ENCODE results near the gene CNMD. TPM values are rescaled to one million over a fixed set of nuclear protein-coding genes. Genes with fewer than 3 reads are reported as not detected.
"Not testable (repeated sequence)": the region's sequence is repeated elsewhere in the genome, so short reads cannot be mapped to it uniquely, and the experiment has no call there.

CNMD gene
- total RNA-seq, 1 experiment from 2014 or later, result not detected

- Histone ChIP-seq H3K36me3 (no peaks in the 10 kb centered on the region), H3K9me3 (replicated peaks) (no peaks in the 10 kb centered on the region), H3K4me1 (replicated peaks) (no peaks in the 10 kb centered on the region), H3K27me3 (replicated peaks) (no peaks in the 10 kb centered on the region), H3K27ac (no peak overlapping the region), H3K4me3 (no peak overlapping the region)
- no peak for DNase-seq (ENCODE audit: low read depth in 1 of 2, low spot score in 2 of 2)
Observed at GRCh38 chr13:52736891-52737290, 2.7 kb downstream of the CNMD start.

- Histone ChIP-seq H3K27me3 (replicated peaks) (no peaks in the 10 kb centered on the region), H3K4me1 (replicated peaks) (no peaks in the 10 kb centered on the region), H3K27ac (no peak overlapping the region), H3K4me3 (no peak overlapping the region), H3K9me3 (replicated peaks) (no peaks in the 10 kb centered on the region), H3K36me3 (no peaks in the 10 kb centered on the region)
- no peak for DNase-seq (ENCODE audit: low read depth in 1 of 2, low spot score in 2 of 2)
Observed at GRCh38 chr13:52734075-52734623, 5.5 kb downstream of the CNMD start.

DNA sequence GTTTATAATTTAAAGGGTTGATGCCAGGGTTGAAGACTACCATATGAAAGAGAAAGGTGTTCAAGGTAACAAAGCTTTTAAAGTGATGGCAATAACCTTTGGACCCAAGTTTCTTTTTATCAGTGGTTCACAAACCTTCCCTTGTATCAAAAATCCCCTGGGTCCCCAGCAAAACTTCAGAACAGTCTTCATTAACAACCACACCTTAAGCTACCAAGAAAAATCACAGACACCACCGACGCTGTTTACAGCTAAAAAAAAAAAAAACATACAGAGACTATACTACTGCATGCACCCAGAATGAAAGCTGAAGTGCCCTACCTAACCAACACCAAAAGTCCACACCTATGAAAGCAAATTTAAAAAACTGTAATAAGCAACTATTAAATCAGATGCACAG, 13.4 kb downstream of the CNMD start:
- DNase-seq (ENCODE audit: low read depth in 1 of 2, low spot score in 2 of 2), result no peak
- no peaks in the 10 kb centered on the region for H3K27me3 ChIP-seq (replicated peaks)
- no peak overlapping the region for H3K4me3 ChIP-seq
- no peaks in the 10 kb centered on the region for H3K36me3 ChIP-seq
- no peaks in the 10 kb centered on the region for H3K9me3 ChIP-seq (replicated peaks)
- no peaks in the 10 kb centered on the region for H3K4me1 ChIP-seq (replicated peaks)
- no peak overlapping the region for H3K27ac ChIP-seq

- Histone ChIP-seq H3K27me3 (replicated peaks) (no peaks in the 10 kb centered on the region), H3K36me3 (no peaks in the 10 kb centered on the region), H3K4me1 (replicated peaks) (no peaks in the 10 kb centered on the region), H3K27ac (no peak overlapping the region), H3K9me3 (replicated peaks) (no peaks in the 10 kb centered on the region), H3K4me3 (no peak overlapping the region)
- DNase-seq (ENCODE audit: low read depth in 1 of 2, low spot score in 2 of 2), result no peak
Observed at GRCh38 chr13:52725302-52725701, 14.3 kb downstream of the CNMD start.

GRCh38 chr13:52723181-52723580, 16.4 kb downstream of the CNMD start:
- Histone ChIP-seq H3K4me1 (replicated peaks) (no peaks in the 10 kb centered on the region), H3K27ac (no peak overlapping the region), H3K9me3 (replicated peaks) (no peaks in the 10 kb centered on the region), H3K36me3 (no peaks in the 10 kb centered on the region), H3K4me3 (no peak overlapping the region), H3K27me3 (replicated peaks) (no peaks in the 10 kb centered on the region)
- no peak for DNase-seq (ENCODE audit: low read depth in 1 of 2, low spot score in 2 of 2)

- DNase-seq (ENCODE audit: low read depth in 1 of 2, low spot score in 2 of 2); H3K9me3 ChIP-seq (replicated peaks); H3K27me3 ChIP-seq (replicated peaks); H3K27ac ChIP-seq; H3K4me3 ChIP-seq; H3K36me3 ChIP-seq; H3K4me1 ChIP-seq (replicated peaks): not testable (repeated sequence)
Observed at GRCh38 chr13:52721356-52721755, 18.3 kb downstream of the CNMD start.

DNA sequence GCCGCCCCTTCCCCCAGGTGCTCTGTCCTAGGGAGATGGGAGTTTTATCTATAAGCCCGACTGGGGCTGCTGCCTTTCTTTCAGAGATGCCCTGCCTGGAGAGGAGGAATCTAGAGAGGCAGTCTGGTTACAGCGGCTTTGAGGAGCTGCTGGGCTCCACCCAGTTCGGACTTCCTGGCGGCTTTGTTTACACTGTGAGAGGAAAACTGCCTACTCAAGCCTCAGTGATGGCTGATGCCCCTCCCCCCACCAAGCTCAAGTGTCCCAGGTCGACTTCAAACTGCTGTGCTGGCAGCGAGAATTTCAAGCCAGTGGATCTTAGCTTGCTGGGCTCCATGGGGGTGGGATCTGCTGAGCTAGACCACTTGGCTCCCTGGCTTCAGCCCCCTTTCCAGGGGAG, 18.7 kb downstream of the CNMD start:
- H3K4me1 ChIP-seq (replicated peaks); H3K27ac ChIP-seq; H3K4me3 ChIP-seq; H3K27me3 ChIP-seq (replicated peaks); H3K36me3 ChIP-seq; DNase-seq (ENCODE audit: low read depth in 1 of 2, low spot score in 2 of 2); H3K9me3 ChIP-seq (replicated peaks): not testable (repeated sequence)

GRCh38 chr13:52713894-52714293, 25.7 kb downstream of the CNMD start:
- Histone ChIP-seq H3K27ac (no peak overlapping the region), H3K36me3 (no peaks in the 10 kb centered on the region), H3K9me3 (replicated peaks) (no peaks in the 10 kb centered on the region), H3K4me1 (replicated peaks) (no peaks in the 10 kb centered on the region), H3K4me3 (no peak overlapping the region), H3K27me3 (replicated peaks) (no peaks in the 10 kb centered on the region; the same call in none of the 2 replicates)
- DNase-seq (ENCODE audit: low read depth in 1 of 2, low spot score in 2 of 2), result no peak

- Histone ChIP-seq H3K27ac (no peak overlapping the region), H3K4me3 (no peak overlapping the region), H3K9me3 (replicated peaks) (no peaks in the 10 kb centered on the region), H3K4me1 (replicated peaks) (no peaks in the 10 kb centered on the region), H3K27me3 (replicated peaks) (no peaks in the 10 kb centered on the region; the same call in none of the 2 replicates), H3K36me3 (no peaks in the 10 kb centered on the region)
- DNase-seq (ENCODE audit: low read depth in 1 of 2, low spot score in 2 of 2), result no peak
Observed at GRCh38 chr13:52712385-52712784, 27.2 kb downstream of the CNMD start.

DNA sequence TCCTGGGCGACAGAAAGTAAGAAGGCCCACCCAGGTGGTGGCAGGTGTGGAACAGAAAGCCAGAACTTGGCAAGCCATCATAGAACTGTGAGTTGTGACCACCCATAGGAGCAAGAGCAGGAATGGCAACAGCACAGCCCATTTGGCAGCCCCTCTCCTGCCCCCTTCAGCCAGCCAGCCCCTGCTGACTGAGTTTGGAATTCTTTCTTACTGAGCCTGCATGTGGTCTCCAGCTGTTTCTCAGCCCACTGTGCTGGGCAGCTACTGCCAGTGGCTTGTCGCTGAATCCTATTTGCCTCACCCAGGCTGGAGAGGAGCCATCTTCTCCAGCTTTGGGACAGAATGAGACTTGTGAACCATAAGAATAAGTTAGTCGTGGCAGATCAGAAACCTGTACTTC, 28.3 kb downstream of the CNMD start:
- Histone ChIP-seq H3K36me3 (no peaks in the 10 kb centered on the region), H3K4me3 (no peak overlapping the region), H3K27ac (no peak overlapping the region), H3K9me3 (replicated peaks) (no peaks in the 10 kb centered on the region), H3K27me3 (replicated peaks) (no peaks in the 10 kb centered on the region; the same call in none of the 2 replicates), H3K4me1 (replicated peaks) (no peaks in the 10 kb centered on the region)
- DNase-seq (ENCODE audit: low read depth in 1 of 2, low spot score in 2 of 2), result no peak

DNA sequence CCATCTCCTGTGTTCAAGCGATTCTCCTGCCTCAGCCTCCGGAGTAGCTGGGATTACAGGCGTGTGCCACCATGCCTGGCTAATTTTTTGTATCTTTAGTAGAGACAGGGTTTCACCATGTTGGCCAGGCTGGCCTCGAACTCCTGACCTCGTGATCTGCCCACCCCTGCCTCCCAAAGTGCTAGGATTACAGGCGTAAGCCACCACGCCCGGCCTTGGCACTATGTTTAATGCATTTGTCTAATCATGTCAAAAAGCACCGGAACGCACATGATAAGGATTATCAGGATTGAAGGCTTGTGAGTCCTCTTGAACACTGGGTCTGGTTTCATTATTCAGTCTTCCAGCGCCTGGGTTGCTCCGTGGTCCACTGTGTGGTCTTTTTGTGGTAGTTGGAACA, 31.4 kb downstream of the CNMD start:
- H3K9me3 ChIP-seq (replicated peaks); H3K27me3 ChIP-seq (replicated peaks); H3K36me3 ChIP-seq; H3K4me3 ChIP-seq; DNase-seq (ENCODE audit: low read depth in 1 of 2, low spot score in 2 of 2); H3K27ac ChIP-seq; H3K4me1 ChIP-seq (replicated peaks): not testable (repeated sequence)

DNA sequence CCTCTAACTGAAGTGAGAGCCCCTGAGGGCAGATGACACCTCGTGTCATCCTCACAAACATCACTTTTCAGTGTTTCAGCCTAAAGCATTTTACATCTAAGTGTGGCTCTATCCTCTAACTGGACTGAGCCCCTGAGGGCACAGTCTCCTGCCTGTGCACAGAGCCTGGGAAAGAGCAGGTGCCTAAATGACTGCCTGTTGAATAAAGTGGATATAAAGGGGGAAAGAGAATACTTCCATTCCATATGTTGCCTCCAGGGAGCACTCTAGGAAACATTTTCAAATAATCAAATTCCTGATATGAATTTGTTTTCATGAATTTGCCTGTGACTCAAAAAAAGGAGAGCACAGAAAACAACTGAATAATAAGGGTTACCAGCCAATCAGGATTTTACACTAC, 32.2 kb downstream of the CNMD start:
- Histone ChIP-seq H3K4me3 (no peak overlapping the region), H3K27me3 (replicated peaks) (no peaks in the 10 kb centered on the region; the same call in 1 of the 2 replicates)
- no peak for DNase-seq (ENCODE audit: low read depth in 1 of 2, low spot score in 2 of 2)

DNA sequence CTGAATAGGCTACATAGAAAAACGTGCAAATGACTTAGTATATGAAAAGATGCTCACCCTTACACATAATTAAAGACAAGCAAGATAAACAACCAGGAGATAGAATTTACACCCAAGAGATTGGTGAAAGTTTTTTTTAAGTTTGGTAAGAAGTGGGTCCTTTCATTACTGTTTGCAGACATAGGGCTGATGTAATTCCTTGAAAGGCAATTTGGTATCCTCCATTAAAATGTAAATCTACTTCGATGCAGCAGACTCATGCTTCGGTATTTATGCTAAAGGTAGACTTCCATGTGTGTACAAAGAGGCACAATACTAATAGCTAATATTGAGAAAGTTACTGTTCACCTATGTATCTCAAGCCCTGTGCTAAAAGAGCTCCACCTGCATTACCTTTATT, 33.5 kb downstream of the CNMD start:
- no peaks in the 10 kb centered on the region; the same call in 1 of the 2 replicates for H3K27me3 ChIP-seq (replicated peaks)
- H3K4me3 ChIP-seq, result no peak overlapping the region
- H3K4me1 ChIP-seq (replicated peaks), result no peaks in the 10 kb centered on the region
- no peak overlapping the region for H3K27ac ChIP-seq
- H3K9me3 ChIP-seq (replicated peaks), result no peaks in the 10 kb centered on the region
- DNase-seq (ENCODE audit: low read depth in 1 of 2, low spot score in 2 of 2), result no peak
- H3K36me3 ChIP-seq, result no peaks in the 10 kb centered on the region

More for the DNA sequence above, 32.2 kb downstream of the CNMD start:
- Histone ChIP-seq H3K4me1 (replicated peaks) (no peaks in the 10 kb centered on the region), H3K36me3 (no peaks in the 10 kb centered on the region), H3K27ac (no peak overlapping the region), H3K9me3 (replicated peaks) (no peaks in the 10 kb centered on the region)

DNA sequence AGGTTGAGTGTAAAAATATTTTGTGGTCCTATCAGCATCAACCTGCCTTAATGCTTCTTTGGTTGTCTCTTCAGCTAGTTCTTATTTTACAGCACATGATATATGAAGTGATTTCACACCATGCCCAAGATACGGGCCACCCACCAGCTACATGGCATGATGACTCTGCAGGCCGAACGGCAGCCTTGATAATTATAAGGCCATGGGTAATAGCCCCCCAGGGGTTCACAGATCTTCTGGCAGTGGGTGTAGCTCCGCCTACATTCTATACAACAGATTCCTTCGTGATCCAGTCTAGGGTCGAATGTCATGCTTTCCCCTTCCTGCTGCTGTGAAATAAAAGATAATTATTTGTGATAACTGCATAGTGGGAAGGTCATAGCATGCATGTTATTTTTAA, 36.1 kb downstream of the CNMD start:
- Histone ChIP-seq H3K27ac (no peak overlapping the region), H3K36me3 (no peaks in the 10 kb centered on the region), H3K4me3 (no peak overlapping the region), H3K27me3 (replicated peaks) (no peaks in the 10 kb centered on the region), H3K4me1 (replicated peaks) (no peaks in the 10 kb centered on the region), H3K9me3 (replicated peaks) (no peaks in the 10 kb centered on the region)
- DNase-seq (ENCODE audit: low read depth in 1 of 2, low spot score in 2 of 2), result no peak

DNA sequence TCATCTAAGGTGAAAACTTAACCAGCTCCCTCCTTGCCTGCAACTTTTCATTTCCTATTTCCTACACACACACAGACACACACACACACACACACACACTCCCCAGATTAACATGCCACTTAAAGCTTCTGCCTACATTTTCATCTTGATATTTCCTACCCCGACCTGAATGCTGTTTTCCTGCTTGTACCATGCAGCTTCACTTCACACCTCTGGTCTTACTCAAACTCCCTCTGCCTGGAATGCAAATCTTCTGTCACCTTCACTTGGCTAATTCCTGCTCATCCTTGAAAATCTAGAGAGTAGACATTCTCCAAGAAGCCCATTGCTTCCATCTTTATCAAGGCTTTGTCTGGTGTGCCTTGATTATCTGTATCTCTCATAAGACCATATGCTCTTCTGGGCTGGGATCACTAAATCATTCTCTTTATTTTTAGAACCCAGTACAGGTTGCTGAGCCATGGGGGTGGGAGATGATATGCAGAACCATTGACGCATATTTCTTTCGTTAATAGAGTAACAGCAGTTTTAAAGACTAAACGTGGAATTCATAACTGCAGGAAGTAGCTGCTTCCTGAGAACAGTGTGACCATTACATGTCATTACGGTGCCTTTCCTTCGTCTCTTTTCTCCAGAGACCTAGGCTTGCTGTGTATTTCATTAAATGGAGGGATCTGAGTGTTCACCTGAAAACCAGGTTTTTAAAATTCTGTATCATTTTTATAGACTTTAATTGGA, 37.7 kb downstream of the CNMD start:
- Histone ChIP-seq H3K27ac (no peak overlapping the region), H3K27me3 (replicated peaks) (no peaks in the 10 kb centered on the region), H3K4me1 (replicated peaks) (no peaks in the 10 kb centered on the region), H3K9me3 (replicated peaks) (no peaks in the 10 kb centered on the region), H3K4me3 (no peak overlapping the region), H3K36me3 (no peaks in the 10 kb centered on the region)
- DNase-seq (ENCODE audit: low read depth in 1 of 2, low spot score in 2 of 2), result no peak

Data from SJSA1 (cell line).